Endothelial cell of umbilical vein (primary cell): ENCODE measurements around the gene PRX. TPM values are rescaled to one million over a fixed set of nuclear protein-coding genes. Genes with fewer than 3 reads are reported as not detected.

Experiments
- BruUV-seq: library from RNA; stranded (reverse); fragments of 400-500 nt; replicated peaks from 2 replicates; lab custom pipeline; 2021; lab: Mats Ljungman, UMichigan
- CTCF ChIA-PET: fragments of 300-600, 350-600 bp; sonication (Branson Sonifier 250); formaldehyde crosslinking; loops from one replicate; lab custom pipeline; 2021; ENCODE audit warnings: antibody characterized with exemption, inconsistent platforms; lab: Charles Lee
- POLR2A ChIA-PET: fragments of 300-600, 350-600 bp; sonication (Branson Sonifier 250); formaldehyde crosslinking; loops from one replicate; lab custom pipeline; 2021; ENCODE audit warnings: antibody characterized with exemption, inconsistent platforms; lab: Charles Lee
- DNase-seq: peaks from one replicate; pipeline ENCODE4 v3.0.0-alpha.2; 2011; ENCODE audit warnings: low read depth, low spot score
- FAIRE-seq: peaks from 2 replicates; lab custom pipeline; 2011; peaks lifted over from hg19 to GRCh38; lab: Jason Lieb, UNC
- H2AFZ ChIP-seq: 2 replicates; pipeline ENCODE4 v1.6.0; 2012; ENCODE audit warnings: low read depth, low read length, control low read depth, inconsistent platforms
- H3K27ac ChIP-seq: 2 replicates; pipeline ENCODE4 v1.5.1; 2011; ENCODE audit warnings: low read depth, mild to moderate bottlenecking, control low read depth, low read length, moderate library complexity; ENCODE audit not compliant: insufficient read depth
- H3K27me3 ChIP-seq, 2 experiments: 2 replicates each; pipeline versions ENCODE4 v1.6.0 to v1.6.1; 2011; ENCODE audit warnings: low read length in 2 of 2, mixed read lengths in 1 of 2; ENCODE audit not compliant: control insufficient read depth in 2 of 2, insufficient read depth in 2 of 2
- H3K36me3 ChIP-seq, 2 experiments: 2 replicates in 1 of 2; 3 replicates in 1 of 2; pipeline ENCODE4 v1.5.1; 2011; ENCODE audit warnings: low read length in 2 of 2, mild to moderate bottlenecking in 1 of 2, moderate library complexity in 1 of 2; ENCODE audit not compliant: control insufficient read depth in 2 of 2, insufficient read depth in 2 of 2; ENCODE audit errors: extremely low read depth in 1 of 2
- H3K4me1 ChIP-seq: 3 replicates; pipeline ENCODE4 v1.5.1; 2011; ENCODE audit warnings: mild to moderate bottlenecking, low read length; ENCODE audit not compliant: control insufficient read depth, insufficient read depth; ENCODE audit errors: extremely low read depth
- H3K4me2 ChIP-seq: 2 replicates; pipeline ENCODE4 v1.6.1; 2011; ENCODE audit warnings: low read length, control low read depth, mixed read lengths; ENCODE audit not compliant: insufficient read depth
- H3K4me3 ChIP-seq, 3 experiments: fragments of 200-600 bp in 1 of 3; sonication (generic), shearing (Covaris generic) in 1 of 3; replicated peaks in 1 of 3; 2 replicates each; pipeline ENCODE4 v1.5.1; 2011 to 2016; ENCODE audit warnings: control low read depth in 3 of 3, low read length in 3 of 3, mild to moderate bottlenecking in 2 of 3, inconsistent platforms in 1 of 3, low read depth in 1 of 3, moderate library complexity in 1 of 3; ENCODE audit not compliant: insufficient read depth in 1 of 3
- H3K79me2 ChIP-seq: 2 replicates; pipeline ENCODE4 v1.6.0; 2012; ENCODE audit warnings: low read length, inconsistent platforms; ENCODE audit not compliant: control insufficient read depth, insufficient read depth
- H3K9ac ChIP-seq: replicated peaks from 2 replicates; pipeline ENCODE3; 2011; ENCODE audit warnings: low read length, control low read depth; ENCODE audit not compliant: insufficient read depth; ENCODE audit errors: extremely low read depth
- H3K9me1 ChIP-seq: replicated peaks from 3 replicates; pipeline ENCODE4 v1.6.0; 2011; ENCODE audit warnings: mild to moderate bottlenecking, low read length; ENCODE audit not compliant: control insufficient read depth, insufficient read depth; ENCODE audit errors: extremely low read depth
- H3K9me3 ChIP-seq: replicated peaks from 2 replicates; pipeline ENCODE4 v1.5.1; 2012; ENCODE audit warnings: low read length, inconsistent platforms; ENCODE audit not compliant: control insufficient read depth, insufficient read depth
- H4K20me1 ChIP-seq: replicated peaks from 2 replicates; pipeline ENCODE3; 2011; ENCODE audit warnings: mild to moderate bottlenecking, low read length; ENCODE audit not compliant: control insufficient read depth, insufficient read depth; ENCODE audit errors: extremely low read depth
- CTCF ChIP-seq, 2 donors: IDR thresholded peaks; 1 replicate in 1 of 2; 2 replicates in 1 of 2; pipeline ENCODE4 v1.5.1; 2011; ENCODE audit warnings: low read length in 2 of 2, mild to moderate bottlenecking in 2 of 2, moderate library complexity in 2 of 2, control low read depth in 1 of 2, inconsistent platforms in 1 of 2, low read depth in 1 of 2; ENCODE audit not compliant: insufficient read depth in 1 of 2; ENCODE audit errors: extremely low read depth in 1 of 2
- EZH2 ChIP-seq: IDR thresholded peaks from 2 replicates; pipeline ENCODE4 v1.6.1; 2012; ENCODE audit warnings: borderline replicate concordance, low read depth, mild to moderate bottlenecking, moderate library complexity, low read length, inconsistent platforms; ENCODE audit not compliant: severe bottlenecking
- FOS ChIP-seq: IDR thresholded peaks from 2 replicates; pipeline ENCODE4 v1.6.1; 2011; ENCODE audit warnings: mild to moderate bottlenecking, low read length, moderate library complexity, borderline replicate concordance; ENCODE audit not compliant: insufficient read depth
- GATA2 ChIP-seq: IDR thresholded peaks from 2 replicates; pipeline ENCODE4 v1.7.0; 2011; ENCODE audit warnings: low read depth, mild to moderate bottlenecking, moderate library complexity, mixed read lengths, low read length; ENCODE audit not compliant: insufficient read length, insufficient read depth
- JUN ChIP-seq: IDR thresholded peaks from 2 replicates; pipeline ENCODE4 v1.6.1; 2011; ENCODE audit warnings: borderline replicate concordance, low read depth; ENCODE audit not compliant: insufficient read length, insufficient read depth
- MAX ChIP-seq: IDR thresholded peaks from 2 replicates; pipeline ENCODE4 v1.6.1; 2011; ENCODE audit not compliant: insufficient read depth, insufficient read length
- MYC ChIP-seq: IDR thresholded peaks from one replicate; pipeline ENCODE4 v1.6.1; 2011; ENCODE audit warnings: mild to moderate bottlenecking, low read depth, low read length
- POLR2A ChIP-seq: IDR thresholded peaks from 2 replicates; pipeline ENCODE4 v1.6.1; 2012; ENCODE audit warnings: low read depth, mild to moderate bottlenecking, control low read depth, low read length
- POLR2AphosphoS5 ChIP-seq: IDR thresholded peaks from 2 replicates; pipeline ENCODE4 v1.6.1; 2012; ENCODE audit warnings: low read depth, mild to moderate bottlenecking, control low read depth, low read length, moderate library complexity; ENCODE audit not compliant: insufficient read depth
- dilution Hi-C: fragments of 300-500 bp; cut with MboI; formaldehyde crosslinking; loops from one replicate; pipeline ENCODE4 v1.15.0; 2019; ENCODE audit warnings: low sequenced_read_pairs; ENCODE audit not compliant: extremely low pct_ligation_motif_present
- intact Hi-C: fragments of 100-400 bp; cut with micrococcal nuclease; formaldehyde crosslinking; loops from one replicate; pipeline ENCODE4 v1.10.0; 2022
- polyA plus RNA-seq, 4 experiments: library from polyadenylated mRNA; depleted of rRNA in 3 of 4; stranded (reverse) in 3 of 4; unstranded in 1 of 4; fragments of >200 nt; gene quantifications; 2 replicates each; pipeline versions ENCODE4 v1.2.1 to v1.2.3, GENCODE V29; 2011 to 2012; ENCODE audit warnings: missing spikeins in 1 of 4
- total RNA-seq: library from RNA; stranded (reverse); gene quantifications from 2 replicates; pipeline ENCODE4 v1.2.3, GENCODE V29; 2021

PRX gene
- total and polyA plus RNA-seq, 2 donors (not counting 3 experiments of a cell fraction or from before 2014, with no cell fraction given) = 0.80 to 1.3 TPM

GRCh38 chr19:40420766-40421765 lies 7.9 kb upstream of the PRX start:
- TF ChIP-seq GATA2 (no peak), CTCF (IDR thresholded peaks at IDR 0.05; ENCODE audit: extremely low read depth in 1 of 2, insufficient read depth in 1 of 2, low read depth in 1 of 2, low read length in 2 of 2) (peak; percentile 95 to 98), POLR2AphosphoS5 (peak; percentile 87), EZH2 (no peak), MAX (no peak), POLR2A (peak; percentile 90), MYC (no peak), JUN (no peak), FOS (peak; percentile 42)
- intact Hi-C loops = loop anchor here (1.0 to 5.0 kb wide), 5 partner anchors 18 to 178 kb away; partner anchors contain the start of genes C19orf47, PLD3 and SERTAD3
- POLR2A ChIA-PET = interaction anchor here (0.5 to 1.9 kb wide), 7 partner anchors 13 to 842 kb away, joined by 3 to 15 read pairs (median 3); no protein-coding TSS in a partner anchor

More at GRCh38 chr19:40420766-40421765, 7.9 kb upstream of the PRX start:
- peaks cover 8 to 9% of the 10 kb centered on the region in 2 experiments for H3K36me3 ChIP-seq
- H3K9me3 ChIP-seq = no peaks in the 10 kb centered on the region
- peaks cover 30% of the 10 kb centered on the region for H3K79me2 ChIP-seq
- peak overlapping the region; percentile 46 for H3K9ac ChIP-seq
- H3K4me2 ChIP-seq = peak overlapping the region; percentile 68
- H2AFZ ChIP-seq = peak overlapping the region; percentile 71
- H3K27me3 ChIP-seq = no peaks in the 10 kb centered on the region
- peaks cover 27% of the 10 kb centered on the region for H3K4me1 ChIP-seq
- H3K9me1 ChIP-seq = no peaks in the 10 kb centered on the region
- H3K4me3 ChIP-seq = peak overlapping the region; percentile 25 to 54 (median 26)
- H3K27ac ChIP-seq = peak overlapping the region; percentile 75
- BruUV-seq = TSS peak; percentile 38
- H4K20me1 ChIP-seq = no peaks in the 10 kb centered on the region
- DNase-seq (peak; percentile 91), FAIRE-seq (peak; percentile 92)
- dilution Hi-C loops = no loop called here
- CTCF ChIA-PET = interaction anchor here (0.6 to 3.7 kb wide), 28 partner anchors 8 to 214 kb away, joined by 3 to 43 read pairs (median 5); partner anchors contain the start of genes BLVRB, C19orf47, PLD3 and SERTAD3
